Stimulated activated CD8-positive, alpha-beta memory T cell treated with anti-CD3 and anti-CD28 coated beads, Interleukin-7, amount 100 ng/mL, for 1 hour (primary cell): ENCODE results near the gene BCDIN3D.
"Not testable (repeated sequence)": the region's sequence is repeated elsewhere in the genome, so short reads cannot be mapped to it uniquely, and the experiment has no call there.

Experiments used
- DNase-seq, 2 donors: peaks; one replicate each; pipeline ENCODE4 v3.0.0-alpha.2; 2020; ENCODE audit warnings: low read depth in 2 of 2

Gene BCDIN3D, protein sequence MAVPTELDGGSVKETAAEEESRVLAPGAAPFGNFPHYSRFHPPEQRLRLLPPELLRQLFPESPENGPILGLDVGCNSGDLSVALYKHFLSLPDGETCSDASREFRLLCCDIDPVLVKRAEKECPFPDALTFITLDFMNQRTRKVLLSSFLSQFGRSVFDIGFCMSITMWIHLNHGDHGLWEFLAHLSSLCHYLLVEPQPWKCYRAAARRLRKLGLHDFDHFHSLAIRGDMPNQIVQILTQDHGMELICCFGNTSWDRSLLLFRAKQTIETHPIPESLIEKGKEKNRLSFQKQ

DNA sequence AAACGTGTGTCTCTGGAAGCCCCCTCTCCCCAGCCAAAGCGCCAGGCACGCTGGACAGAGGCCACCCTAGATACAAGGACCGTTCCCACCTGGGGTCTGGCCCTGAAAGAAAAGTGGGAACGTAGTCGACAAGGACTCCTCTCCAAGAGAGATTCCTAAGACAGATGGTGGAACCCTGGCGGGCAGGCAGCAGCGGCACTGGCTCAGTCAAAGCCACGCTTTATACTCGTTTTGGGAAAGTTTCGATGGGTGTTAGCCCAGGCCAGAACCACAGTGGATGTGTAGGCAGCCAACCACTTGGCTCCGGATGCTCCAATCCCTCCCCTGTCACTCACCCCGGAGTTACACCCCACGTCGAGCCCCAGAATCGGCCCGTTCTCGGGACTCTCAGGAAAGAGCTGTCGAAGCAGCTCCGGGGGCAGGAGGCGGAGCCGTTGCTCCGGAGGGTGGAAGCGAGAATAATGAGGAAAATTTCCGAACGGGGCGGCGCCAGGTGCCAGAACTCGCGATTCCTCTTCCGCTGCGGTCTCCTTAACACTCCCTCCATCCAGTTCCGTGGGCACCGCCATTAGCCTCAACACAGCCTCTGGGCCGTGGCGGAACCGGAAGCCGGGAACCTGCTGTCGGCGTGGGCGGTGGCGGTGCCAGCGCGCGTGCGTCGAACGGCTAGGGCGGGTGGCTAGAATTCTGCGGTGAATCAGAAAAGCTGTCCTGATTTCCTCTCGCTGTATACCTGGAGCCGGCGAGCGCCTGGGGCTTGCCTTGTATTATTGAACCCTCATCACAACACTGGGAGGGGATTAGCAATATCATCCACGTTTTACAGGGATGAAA is at the start of gene BCDIN3D:
TSS of gene BCDIN3D (minus strand) at position 588 of the 834 bp plus-strand sequence. CDS start at position 569, 19 bp downstream.
- DNase-seq = peak; percentile 80 to 84

DNA sequence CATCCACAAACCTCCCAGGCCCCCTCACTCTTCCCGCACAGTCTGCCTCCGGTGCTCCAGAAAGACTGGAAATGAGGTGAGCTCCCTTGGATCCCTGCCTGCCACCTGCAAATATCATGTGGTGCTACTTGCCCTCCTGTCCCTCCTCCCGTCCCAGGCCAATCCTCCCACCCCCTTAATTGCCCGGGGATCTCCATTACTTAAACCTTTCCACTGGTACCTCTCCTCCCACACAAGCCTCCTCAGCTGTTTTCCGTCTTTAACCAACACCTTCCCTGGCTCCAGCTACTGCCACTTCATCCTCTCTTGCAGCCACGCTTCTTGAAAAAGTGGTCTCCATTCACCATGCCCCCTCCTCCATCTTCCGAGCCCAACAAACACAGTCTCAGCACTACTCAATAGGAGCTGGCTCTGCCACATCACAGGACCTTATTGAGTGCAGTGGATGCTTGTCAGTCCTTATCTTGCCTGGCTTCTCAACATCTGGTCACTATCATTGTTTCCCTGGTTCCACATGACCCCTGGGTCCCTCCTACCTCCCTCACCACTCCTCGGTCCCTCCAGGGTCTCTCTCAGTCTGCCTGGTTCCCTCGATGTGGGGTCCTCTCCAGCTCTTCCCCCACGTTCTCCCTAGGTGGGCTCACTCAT is 49.3 kb upstream of the BCDIN3D start:
- DNase-seq = no peak

DNA sequence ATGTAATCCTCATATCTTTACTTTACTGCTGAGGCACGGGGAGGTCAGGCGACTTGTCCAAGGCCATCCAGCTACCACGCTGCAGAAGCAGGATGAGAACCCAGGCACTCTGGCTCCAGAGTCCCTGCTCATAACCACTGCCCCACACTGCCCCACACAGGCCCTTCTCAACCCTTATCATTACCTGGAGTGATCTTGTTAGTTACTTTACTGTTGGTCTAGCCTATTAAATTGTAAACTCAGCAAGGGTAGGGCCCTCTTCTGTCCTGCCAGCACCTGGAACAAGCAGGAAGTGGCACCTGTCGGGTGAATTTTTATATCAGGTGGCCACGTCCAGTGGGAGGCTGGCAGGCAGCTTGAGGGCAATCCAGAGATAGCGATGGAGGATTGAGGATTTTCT is 48.6 kb upstream of the BCDIN3D start:
- no peak for DNase-seq

DNA sequence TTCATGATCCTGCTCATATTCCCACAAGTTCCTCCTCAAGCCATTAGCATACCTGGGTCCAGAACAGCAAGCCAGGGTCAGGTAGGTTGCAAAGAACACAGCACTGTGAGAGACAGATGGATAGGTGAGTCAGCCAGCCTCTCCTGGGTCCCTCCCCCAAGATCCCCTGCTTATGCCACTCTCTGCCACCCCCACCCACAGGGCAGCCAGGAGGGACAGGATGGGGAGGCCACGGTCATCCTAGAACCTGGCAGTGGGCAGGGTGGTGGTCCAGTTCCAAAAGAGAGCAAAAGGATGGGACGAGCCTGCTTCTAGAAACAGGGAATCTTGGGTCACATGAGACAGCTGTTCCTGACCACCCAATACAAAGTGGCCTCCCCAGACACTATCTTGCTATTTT is 48.1 kb upstream of the BCDIN3D start:
- DNase-seq = no peak

DNA sequence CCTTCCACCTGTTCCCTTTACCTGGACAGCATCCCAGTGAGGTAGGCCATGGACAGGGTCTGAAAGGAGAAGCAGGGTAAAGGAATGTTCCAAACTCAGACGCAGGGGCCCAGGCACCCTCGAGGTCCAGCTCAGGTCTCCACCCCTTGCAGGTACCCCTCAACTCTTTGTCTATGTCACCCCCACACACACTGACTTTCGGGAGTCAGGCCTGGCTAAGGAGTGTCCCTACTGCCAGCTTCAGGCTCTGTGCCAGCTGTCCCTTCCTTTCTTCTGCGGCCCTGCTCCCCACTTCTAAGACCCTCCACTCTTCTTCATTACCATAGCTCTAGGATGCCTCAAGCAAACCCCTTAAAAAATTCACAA is 47.2 kb upstream of the BCDIN3D start:
- no peak for DNase-seq

DNA sequence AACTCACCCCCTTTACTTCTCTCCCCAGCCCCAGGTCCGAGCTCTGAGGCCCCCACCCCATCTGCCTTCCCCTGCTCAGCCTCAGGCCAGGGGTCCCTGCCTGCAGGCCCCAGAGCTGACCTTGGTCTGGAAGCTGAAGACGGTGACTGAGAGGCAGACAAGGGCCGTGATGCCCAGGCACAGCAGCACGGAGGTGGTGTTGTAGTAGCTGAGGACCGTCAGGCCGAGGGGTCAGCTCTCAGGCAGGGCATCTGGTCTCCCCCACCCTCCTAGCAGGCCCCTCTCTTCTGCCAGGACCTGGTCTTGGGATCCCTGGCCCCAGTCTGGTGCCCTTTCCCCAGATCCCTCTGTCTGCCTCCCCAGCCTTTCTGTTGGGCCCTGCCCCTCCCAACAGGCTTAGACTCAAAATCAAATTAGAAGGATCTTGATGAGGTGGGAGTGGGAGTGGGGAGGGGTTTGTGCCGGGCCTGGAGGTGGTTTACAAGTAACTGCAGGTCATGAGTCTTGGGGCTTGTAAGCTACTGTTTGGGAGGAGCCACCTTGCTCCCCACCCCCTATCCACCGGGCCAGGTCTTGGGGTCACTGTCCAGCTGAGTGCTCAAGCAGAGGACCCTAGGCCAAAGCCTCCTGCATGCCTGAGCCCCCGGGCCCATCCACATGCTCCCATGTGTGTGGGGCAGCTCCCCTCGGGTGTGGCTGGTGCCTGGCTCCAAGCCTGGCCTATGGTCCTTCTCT is 46.6 kb upstream of the BCDIN3D start:
- no peak for DNase-seq

DNA sequence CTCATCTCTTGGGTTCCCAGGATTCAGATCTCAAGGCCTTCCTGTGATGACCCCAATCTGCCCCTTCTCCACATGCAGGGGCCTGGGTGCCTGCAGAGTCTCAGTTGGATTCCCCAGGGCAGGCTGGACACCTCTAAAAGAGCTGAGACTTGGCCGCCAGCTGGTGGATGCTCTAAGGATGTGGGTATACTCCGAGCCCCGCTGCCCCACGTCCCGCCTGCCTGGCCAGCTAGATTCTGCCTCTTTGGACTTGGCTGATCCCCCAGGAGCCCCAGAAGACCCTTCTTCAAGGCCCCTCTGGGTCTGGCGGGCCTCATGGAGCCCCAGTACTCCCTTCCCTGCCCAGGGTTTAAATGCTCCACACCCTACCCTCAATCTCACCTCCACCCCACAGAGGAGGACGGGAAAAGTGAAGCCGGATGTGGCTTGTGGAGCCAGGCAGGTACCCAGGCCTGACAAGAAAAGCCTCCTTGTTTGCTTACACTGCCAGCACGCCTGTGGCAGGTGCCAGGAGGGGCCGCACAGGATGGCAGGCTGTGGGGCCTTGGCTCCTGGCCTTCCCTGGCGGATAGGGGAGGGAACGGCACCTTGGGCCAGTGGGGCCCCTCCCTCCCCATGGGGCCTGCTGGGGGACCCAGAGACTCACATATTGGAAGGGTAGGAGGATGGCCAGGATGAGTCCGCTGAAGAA is 45.7 kb upstream of the BCDIN3D start:
- no peak for DNase-seq

DNA sequence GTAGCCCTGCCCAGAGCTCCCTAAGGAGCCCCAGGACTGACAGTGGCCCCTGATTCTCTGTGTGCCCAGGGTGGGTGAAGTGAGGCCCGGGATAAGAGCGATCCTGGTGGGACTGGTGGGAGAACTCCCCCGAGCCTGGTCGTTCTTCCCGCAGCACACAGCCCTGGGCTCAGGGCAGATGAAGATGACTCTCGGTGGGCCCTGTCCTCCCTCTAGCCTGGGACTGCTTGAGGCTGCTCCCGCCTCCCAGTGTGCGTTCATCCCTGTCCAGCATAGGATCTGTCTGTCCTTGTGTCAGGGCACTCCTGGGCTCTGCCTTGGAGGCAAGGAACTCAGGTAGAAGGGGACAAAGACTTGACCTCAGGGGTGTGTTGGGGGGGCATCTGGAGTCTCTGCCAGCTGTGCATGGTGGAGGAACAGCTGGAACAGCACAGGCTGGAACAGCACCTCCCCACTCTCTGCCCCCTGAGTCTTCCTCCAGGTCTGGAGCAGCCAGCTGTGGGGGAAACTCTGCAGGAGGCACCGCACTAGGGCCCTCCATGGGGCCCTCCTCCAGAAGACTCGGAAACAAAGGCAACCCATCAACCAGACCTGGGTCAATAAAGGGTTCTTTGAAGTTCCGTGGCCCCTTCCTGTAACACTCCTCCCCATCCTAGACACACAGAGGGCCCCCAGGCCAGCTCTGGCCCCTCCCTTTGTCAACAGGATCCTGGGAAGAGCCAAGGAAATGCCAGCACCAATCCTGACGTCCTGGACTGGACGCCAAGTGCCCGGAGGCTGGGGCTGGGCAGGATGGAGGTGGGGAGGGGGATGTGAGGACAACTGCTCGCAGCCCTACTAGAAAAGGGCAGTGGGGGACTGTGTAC is 44.9 kb upstream of the BCDIN3D start:
- no peak for DNase-seq

DNA sequence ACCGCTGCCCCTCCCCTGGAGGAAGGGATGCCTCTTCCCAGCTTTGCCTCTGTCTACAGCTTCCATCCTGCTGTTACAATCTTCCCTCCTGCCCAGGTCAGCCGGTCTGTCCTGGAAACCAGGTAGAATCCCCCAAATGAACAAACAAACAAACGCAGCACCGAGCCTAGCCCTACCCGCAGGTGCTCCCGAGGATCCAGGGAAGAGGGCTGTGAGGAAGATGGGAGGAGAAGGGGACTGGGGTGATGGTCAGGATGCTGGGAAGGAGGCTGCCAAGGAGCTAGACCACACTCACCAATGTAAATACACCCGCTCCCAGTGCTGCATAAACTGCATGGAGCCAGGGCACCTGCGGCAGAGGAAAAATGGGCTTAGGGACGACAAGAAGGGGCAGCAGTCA is 44.2 kb upstream of the BCDIN3D start:
- DNase-seq = no peak

DNA sequence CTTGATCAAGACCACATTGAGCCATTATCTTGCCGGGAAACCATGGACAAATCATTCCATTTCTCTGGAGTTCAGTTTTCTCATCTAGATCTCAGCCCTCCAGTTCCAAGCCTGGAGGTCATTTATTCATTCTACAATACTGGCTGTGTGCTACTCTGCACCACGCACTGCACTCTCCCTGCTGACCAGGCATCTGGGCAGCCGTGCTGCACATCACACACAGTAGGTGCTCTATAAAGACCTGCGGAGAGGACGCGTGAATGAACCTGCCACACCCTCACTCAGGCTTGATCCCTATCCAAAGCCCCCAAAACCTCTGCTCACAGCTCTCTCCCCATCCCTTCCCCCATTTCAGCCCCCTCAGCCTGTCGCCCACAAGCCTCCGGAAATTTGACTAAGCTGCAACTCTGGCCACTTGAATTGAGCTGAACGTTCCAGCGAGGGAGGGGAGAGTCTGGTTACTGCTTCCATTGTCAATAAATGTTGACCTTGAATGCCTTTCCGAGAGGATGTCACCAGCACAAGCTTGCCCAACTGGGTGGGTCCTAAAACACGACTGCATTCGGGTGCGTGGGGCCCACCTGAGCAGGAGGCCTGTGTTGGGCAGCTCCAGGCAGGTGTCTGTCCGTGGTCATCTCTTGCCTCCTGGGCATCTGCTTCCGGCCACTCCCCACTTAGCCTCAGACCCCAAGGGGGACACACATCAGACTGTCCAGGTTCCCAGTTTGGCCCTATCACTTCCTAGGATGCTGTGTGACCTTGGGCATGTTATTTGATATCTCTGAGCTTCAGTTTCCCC is 43.0 kb upstream of the BCDIN3D start:
- no peak for DNase-seq

DNA sequence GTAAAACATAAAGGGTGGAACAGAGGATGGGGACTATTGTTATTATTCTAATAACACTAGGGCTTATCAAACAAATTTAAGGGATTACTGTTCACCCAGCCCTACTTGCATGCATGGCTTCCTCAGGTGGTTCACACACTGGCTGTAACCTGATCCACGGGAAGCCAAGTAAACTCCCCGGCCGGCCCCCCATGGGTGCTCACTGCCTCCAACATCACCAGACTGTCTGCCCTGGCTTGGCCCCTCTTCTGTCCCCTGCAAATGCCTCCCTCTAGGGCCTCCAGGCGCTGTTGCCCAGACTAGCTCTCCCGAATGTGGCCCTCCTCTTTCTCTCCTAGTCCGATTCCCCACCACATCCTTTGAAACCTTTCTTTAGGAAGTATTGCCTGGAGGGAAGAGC is 42.2 kb upstream of the BCDIN3D start:
- DNase-seq = no peak

DNA sequence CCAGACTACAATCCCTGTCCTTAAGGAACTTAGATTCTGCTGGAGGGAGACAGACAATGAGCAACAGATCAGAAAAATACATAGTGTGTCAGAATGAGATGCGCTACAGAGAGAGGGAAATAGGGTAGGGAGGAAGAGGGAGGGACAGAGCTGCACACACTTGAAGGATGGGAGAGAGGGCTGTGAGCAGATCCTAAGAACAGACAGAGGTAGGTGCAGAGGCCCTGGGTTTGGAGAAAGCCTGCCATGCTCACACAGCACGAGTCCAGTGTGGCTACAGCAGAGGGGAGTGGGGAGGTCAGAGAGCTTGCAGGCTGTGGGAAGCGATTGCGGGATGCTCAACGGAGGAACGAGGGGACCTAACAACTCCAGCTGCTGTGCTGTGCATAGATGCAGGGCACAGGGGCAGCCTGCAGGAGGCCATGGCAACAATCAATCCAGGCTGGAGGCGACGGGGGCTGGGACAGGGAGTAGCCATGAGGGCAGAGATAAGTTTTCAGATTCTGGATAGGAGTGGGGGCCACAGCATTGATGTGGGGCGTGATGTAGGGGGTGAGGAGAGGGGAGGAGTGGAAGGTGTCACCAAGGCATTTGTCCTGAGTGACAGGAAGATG is 40.1 kb upstream of the BCDIN3D start:
- DNase-seq = no peak

DNA sequence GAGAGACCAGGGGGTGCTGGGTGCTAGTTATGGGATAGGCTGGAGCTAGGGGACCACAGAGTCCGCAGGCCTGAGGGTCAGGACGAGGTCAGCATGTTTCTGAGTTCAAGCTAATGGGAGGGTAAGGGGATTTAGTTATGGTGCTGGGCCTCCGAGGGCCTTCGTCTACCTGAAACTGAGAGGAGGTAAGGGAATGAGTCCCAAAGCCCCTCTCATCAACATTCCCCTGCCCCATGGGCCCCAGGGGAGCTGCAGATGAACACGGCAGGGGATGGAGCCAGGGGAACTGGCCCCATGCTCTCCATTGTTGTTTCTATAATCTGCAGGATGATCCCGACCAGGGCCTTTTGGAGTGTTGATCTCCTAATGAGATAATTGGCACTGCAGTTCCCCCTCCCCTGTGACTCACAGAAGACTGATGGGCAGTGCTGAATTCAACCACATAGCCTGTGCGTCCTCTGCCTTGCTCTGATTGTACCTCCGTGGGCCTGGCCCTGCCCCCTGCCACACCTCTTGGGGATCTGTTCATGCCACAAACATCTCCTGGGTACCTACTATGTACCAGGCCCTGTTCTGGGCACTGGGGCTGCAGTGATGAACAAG is 39.4 kb upstream of the BCDIN3D start:
- no peak for DNase-seq

DNA sequence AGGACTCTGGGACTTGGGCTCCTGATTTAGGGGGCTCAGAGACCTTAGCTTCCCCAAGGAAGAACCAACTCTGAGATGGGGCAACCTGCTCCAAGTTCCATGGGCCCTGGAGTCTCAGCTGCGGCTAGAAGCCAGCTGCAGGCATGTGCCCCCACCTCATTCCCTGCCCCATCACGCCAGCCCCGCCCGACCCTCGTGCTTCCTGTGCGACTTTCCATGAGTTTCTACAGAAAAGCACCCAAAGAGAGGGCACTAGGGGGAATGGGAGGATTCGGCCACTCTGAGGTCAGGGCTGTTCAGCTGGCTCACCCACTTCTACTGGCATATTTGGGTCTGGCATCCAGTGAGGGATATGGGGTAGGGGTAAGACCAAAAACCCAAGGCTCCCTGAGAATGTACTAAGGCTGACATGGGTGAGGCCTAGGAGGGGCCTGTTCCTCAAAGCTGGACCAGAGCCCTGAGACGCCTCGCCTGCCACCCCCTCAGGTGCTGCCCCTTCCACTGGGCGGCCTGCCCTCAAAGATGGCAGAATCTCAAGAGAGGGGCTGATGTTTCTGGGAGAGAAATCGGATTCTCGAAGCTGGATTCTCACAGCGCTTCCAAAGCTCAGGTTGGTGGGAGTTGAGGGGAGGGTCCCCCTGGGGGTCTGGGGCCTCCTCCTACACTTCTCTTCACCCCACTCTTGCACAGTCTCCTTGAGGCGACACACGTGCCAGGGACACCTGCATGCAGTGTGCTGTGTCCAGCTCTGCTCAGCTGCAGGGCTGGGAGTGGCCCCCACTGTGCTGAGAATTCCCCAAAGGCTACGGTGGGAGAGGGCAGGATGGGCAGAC is 38.7 kb upstream of the BCDIN3D start:
- no peak for DNase-seq

DNA sequence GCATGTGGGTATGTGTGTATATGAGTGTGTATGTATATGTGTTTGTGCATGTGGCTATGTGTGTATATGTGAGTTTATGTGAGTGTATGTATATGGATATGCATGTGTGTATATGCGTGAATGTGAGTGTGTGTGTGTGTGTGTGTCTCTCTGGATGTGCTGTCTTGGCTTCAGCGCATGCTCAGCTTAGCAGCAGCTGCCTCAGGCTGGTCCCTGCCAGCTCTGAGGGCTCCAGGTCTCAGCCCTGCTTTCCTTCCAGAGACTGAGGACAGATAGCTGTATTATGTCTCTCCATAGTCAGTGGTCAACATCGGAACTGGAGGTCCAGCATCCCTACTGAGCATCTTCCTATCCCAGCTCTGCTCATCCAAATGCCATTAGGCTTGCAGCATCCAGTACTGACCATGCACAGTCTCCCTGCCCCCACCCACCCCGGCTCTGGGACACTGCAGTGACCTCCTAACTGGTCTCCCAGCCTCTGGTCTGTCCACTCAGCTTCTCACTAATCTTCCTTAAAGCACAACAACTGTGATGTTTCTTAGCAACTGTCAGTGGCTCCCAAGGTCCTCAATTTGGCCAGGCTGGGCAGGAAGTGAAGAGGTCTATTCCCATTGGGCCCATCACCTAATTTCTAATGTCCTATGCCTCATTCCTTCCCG is 38.0 kb upstream of the BCDIN3D start:
- no peak for DNase-seq

DNA sequence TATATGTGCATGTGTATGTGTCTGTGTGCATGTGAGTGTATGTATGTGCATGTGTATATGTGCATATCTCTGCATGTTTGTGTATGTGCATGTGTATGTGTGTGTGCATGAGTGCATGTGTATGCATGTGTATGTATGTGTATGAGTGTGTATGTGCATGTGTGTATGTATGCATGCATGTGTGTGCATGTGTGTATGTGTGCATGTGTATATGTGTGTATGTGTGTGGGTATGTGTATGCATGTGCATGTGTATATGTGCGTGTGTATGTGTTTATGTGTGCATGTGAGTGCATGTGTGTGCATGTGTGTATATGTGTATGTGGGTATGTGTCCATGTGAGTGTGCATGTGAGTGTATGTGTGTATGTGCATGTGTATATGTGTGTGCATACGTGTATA is 36.2 kb upstream of the BCDIN3D start:
- not testable (repeated sequence) for DNase-seq

DNA sequence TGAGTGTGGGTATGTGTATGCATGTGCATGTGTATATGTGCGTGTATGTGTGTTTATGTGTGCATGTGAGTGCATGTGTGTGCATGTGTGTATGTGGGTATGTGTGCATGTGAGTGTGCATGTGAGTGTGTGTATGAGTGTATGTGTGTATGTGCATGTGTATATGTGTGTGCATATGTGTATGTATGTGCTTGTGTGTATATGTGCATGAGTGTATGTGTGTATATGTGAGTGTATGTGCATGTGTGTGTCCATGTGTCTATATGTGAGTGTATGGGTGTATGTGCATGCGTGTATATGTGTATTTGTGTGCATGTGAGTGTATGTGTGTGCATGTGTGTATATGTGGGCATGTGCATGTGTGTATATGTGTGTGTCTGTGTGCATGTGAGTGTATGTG is 35.1 kb upstream of the BCDIN3D start:
- DNase-seq = no peak
